Measurements from ENCODE around the gene GTF2B. TPM values are rescaled to one million over a fixed set of nuclear protein-coding genes. Genes with fewer than 3 reads are reported as not detected.
"Not testable (repeated sequence)": the region's sequence is repeated elsewhere in the genome, so short reads cannot be mapped to it uniquely, and the experiment has no call there.

GTF2B gene
- total RNA-seq, 1 donor from 2014 or later, result 28.6 TPM

DNA sequence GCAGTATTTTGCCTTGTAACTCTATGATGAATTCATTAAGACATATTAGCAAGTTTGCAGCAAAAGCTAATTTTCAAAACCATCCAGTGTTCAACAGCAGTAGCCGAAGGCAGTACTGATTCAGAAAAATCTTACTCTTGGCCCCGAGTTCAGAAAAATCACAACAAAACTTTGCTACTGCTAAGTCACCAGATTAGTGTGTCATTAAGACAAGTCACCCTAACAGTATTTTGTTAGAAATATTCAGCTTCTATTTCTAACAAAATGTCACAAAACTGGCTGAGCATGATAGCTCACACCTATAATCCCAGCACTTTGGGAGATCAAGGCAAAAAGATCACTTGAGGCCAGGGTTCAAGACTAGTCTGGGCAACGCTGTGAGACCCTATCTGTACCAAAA is 8.2 kb downstream of the GTF2B start:
- no peak for DNase-seq (ENCODE audit: low spot score)

GRCh38 chr1:88880717-88881116 is 10.7 kb downstream of the GTF2B start:
- DNase-seq (ENCODE audit: low spot score), result not testable (repeated sequence)

GRCh38 chr1:88878731-88879130 is 12.6 kb downstream of the GTF2B start:
- DNase-seq (ENCODE audit: low spot score), result no peak

DNA sequence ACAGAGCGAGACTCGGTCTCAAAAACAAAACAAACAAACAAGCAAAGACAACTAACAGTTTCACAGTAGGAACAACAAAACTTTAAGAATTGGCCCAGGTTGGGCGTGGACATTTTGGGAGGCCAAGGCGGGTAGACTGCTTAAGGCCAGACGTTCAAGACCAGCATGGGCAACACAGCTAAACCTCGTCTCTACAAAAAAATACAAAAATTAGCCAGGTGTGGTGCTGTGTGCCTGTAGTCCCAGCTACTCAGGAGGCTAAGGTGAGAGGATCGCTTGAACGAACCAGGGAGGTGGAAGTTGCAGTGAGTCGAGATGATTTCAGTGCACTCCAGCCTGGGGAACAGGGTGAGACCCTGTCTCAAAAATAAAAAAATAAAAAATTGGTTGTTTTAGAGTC is 13.5 kb downstream of the GTF2B start:
- no peak for DNase-seq (ENCODE audit: low spot score)

DNA sequence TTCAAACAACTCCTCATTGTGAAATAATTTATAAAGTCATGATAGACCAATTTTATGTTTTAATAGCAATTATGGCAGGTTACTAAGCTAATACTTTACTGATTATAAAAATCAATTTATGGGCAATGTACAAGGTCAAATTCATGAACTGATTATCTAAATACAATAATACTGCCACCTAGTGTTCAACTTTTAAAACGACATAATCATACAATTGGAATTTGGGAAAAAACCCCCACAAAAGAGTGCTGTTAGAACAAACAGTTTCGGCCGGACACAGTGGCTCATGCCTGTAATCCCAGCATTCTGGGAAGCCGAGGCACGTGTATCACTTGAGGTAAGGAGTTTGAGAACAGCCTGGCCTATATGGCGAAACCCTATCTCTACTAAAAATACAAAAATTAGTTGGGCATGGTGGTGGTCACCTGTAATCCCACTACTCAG is 14.0 kb downstream of the GTF2B start:
- no peak for DNase-seq (ENCODE audit: low spot score)

- DNase-seq (ENCODE audit: low spot score), result no peak
Observed at GRCh38 chr1:88876573-88877365, 14.6 kb downstream of the GTF2B start.

- no peak for DNase-seq (ENCODE audit: low spot score)
Observed at GRCh38 chr1:88875595-88875994, 15.8 kb downstream of the GTF2B start.

DNA sequence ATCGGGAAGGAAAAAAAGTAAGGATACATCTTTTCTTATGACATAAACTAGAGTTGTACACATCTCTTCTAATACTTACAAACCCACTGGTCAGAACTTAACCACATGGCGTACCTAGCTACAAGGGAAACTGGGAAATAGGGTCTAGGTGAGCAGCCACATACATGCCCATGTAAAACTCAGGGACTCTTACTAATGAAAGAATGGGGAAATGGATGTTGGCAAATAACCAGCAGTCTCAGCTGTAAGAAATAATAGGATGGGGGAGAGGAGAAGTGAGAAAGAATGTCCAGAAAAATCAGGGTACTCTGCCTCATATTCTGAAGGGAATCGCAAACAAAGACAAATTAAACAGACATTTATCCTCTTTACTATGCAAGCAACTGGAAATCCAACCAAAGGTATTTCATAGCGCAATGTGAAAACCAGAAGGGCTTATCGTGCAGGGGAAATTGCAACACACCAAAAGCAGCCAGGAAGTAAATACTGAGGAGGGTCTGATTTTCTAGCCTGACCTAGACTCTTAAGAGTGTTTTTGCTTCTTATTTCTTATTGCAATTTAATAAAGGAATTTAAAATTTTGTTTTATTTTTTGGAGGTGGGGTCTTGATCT is 17.5 kb downstream of the GTF2B start:
- DNase-seq (ENCODE audit: low spot score), result no peak

DNA sequence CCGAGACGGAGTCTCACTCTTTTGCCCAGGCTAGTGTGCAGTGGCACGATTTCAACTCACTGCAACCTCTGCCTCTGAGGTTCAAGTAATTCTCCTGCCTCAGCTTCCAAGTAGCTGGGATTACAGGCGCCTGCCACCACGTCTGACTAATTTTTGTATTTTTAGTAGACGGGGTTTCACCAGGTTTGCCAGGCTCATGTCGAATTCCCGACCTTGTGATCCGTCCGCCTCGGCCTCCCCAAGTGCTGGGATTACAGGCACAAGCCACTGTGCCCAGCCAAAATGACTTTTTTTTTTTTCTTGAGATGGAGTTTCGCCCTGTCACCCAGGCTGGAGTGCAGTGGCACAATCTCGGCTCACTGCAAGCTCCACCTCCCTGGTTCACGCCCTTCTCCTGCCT is 21.7 kb downstream of the GTF2B start:
- not testable (repeated sequence) for DNase-seq (ENCODE audit: low spot score)

GRCh38 chr1:88867743-88868521 is 23.4 kb downstream of the GTF2B start:
- DNase-seq (ENCODE audit: low spot score), result no peak

- no peak for DNase-seq (ENCODE audit: low spot score)
Observed at GRCh38 chr1:88851303-88852063, 39.9 kb downstream of the GTF2B start.

DNA sequence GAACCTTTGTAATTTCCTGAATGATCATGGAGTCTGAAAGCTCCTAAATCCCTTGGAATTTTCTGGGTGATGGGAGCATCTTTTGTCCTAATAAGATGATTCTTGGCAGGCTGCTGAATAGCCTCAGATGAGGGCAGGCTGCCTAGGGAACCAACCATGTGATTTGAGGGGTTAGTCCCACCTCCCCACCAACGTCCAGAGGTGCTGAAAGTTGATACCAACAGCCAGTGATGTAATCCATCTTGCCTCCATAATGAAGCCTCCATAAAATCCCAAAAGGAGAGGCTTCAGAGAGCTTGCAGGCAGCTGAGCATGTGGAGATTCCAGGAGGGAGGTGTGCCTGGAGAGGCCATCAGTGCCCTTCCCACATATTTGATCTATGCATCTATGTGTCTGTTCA is 43.7 kb downstream of the GTF2B start:
- DNase-seq (ENCODE audit: low spot score), result no peak

DNA sequence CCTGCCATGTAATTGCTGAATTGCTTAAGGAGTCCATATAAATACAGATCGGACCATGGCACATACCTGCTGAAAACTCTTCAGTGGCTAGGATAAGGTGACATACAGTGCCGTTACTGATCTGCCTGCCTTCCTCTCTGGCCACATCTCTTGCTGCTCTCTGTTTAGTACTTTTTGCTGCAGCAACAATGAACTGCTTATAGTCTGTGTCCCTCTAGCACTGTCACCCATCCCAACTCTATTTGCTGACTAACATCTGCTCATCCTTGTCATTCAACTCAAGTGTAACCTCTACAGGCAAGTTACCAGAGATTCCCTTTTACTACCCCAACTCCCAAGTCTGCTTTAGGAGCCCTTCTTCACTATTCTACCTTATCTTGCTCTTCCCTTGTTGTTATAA is 65.6 kb downstream of the GTF2B start:
- DNase-seq (ENCODE audit: low spot score), result no peak

- DNase-seq (ENCODE audit: low spot score), result not testable (repeated sequence)
Observed at GRCh38 chr1:88819642-88820041, 71.7 kb downstream of the GTF2B start.

GRCh38 chr1:88813471-88813870 is 77.9 kb downstream of the GTF2B start:
- no peak for DNase-seq (ENCODE audit: low spot score)

- no peak for DNase-seq (ENCODE audit: low spot score)
Observed at GRCh38 chr1:88812366-88812765, 79.0 kb downstream of the GTF2B start.

- DNase-seq (ENCODE audit: low spot score), result no peak
Observed at GRCh38 chr1:88803444-88803843, 87.9 kb downstream of the GTF2B start.

- no peak for DNase-seq (ENCODE audit: low spot score)
Observed at GRCh38 chr1:88802950-88803349, 88.4 kb downstream of the GTF2B start.
